ENCODE results near the gene CDH23.

The CDH23 gene

GRCh38 chr10:71478813-71479365 lies 82.2 kb downstream of the CDH23 start:
- Histone ChIP-seq H3K4me3 (no peak overlapping the region), H3K36me3 (no peaks in the 10 kb centered on the region), H3K27me3 (peaks cover 0 to 3% of the 10 kb centered on the region in 2 donors), H3K4me1 (peaks cover 0 to 20% (median 11%) of the 10 kb centered on the region in 4 donors), H3K27ac (no peak overlapping the region), H3K9me3 (no peaks in the 10 kb centered on the region)
- intact Hi-C loops (cut with DNase I; ENCODE audit: low total_unique reads), result no loop called here
- no peak for TF ChIP-seq CTCF (IDR thresholded peaks at IDR 0.05)
- no peak for DNase-seq

- H3K4me1 ChIP-seq, result peaks cover 0 to 19% (median 8%) of the 10 kb centered on the region in 4 donors
- no peak overlapping the region for H3K27ac ChIP-seq
- no peaks in the 10 kb centered on the region for H3K9me3 ChIP-seq
- peaks cover 0 to 9% of the 10 kb centered on the region in 2 donors for H3K27me3 ChIP-seq
- DNase-seq, result no peak
- H3K4me3 ChIP-seq, result no peak overlapping the region
- intact Hi-C loops (cut with DNase I; ENCODE audit: low total_unique reads), result no loop called here
- H3K36me3 ChIP-seq, result no peaks in the 10 kb centered on the region
- TF ChIP-seq CTCF (IDR thresholded peaks at IDR 0.05), result no peak
These were observed 83.1 kb downstream of the CDH23 start for GRCh38 chr10:71479831-71480230.

- TF ChIP-seq CTCF (IDR thresholded peaks at IDR 0.05), result no peak
- intact Hi-C loops (cut with DNase I; ENCODE audit: low total_unique reads), result no loop called here
- no peaks in the 10 kb centered on the region for H3K9me3 ChIP-seq
These were observed 83.9 kb downstream of the CDH23 start for GRCh38 chr10:71480662-71481061.

GRCh38 chr10:71481746-71482410 lies 85.2 kb downstream of the CDH23 start:
- Histone ChIP-seq H3K27me3 (peaks cover 0 to 23% of the 10 kb centered on the region in 2 donors), H3K4me1 (peaks cover 0 to 4% (median 2%) of the 10 kb centered on the region in 4 donors), H3K9me3 (no peaks in the 10 kb centered on the region), H3K36me3 (no peaks in the 10 kb centered on the region), H3K4me3 (no peak overlapping the region), H3K27ac (no peak overlapping the region)
- TF ChIP-seq CTCF (IDR thresholded peaks at IDR 0.05), result no peak
- intact Hi-C loops (cut with DNase I; ENCODE audit: low total_unique reads), result no loop called here
- DNase-seq, result no peak

More at GRCh38 chr10:71480662-71481061, 83.9 kb downstream of the CDH23 start:
- H3K4me3 ChIP-seq, result no peak overlapping the region
- peaks cover 0 to 17% (median 7%) of the 10 kb centered on the region in 4 donors for H3K4me1 ChIP-seq
- no peaks in the 10 kb centered on the region for H3K36me3 ChIP-seq
- H3K27me3 ChIP-seq, result peaks cover 0 to 14% of the 10 kb centered on the region in 2 donors
- H3K27ac ChIP-seq, result no peak overlapping the region
- DNase-seq, result no peak

- H3K4me3 ChIP-seq, result no peak overlapping the region
- H3K9me3 ChIP-seq, result no peaks in the 10 kb centered on the region
- no peaks in the 10 kb centered on the region for H3K36me3 ChIP-seq
- intact Hi-C loops (cut with DNase I; ENCODE audit: low total_unique reads), result no loop called here
- no peak overlapping the region for H3K27ac ChIP-seq
- H3K27me3 ChIP-seq, result peaks cover 0 to 23% of the 10 kb centered on the region in 2 donors
- no peak for TF ChIP-seq CTCF (IDR thresholded peaks at IDR 0.05)
- DNase-seq, result no peak
- no peaks in the 10 kb centered on the region for H3K4me1 ChIP-seq
These were observed 85.9 kb downstream of the CDH23 start for GRCh38 chr10:71482620-71483019.
